ENCODE data around the gene SUMO2. TPM values are rescaled to one million over a fixed set of nuclear protein-coding genes. Genes with fewer than 3 reads are reported as not detected.

SUMO2 gene
- total and polyA plus RNA-seq, 2 of the 13 experiments (the other 11 are each of a cell fraction or from before 2014, with no cell fraction given) = 337 to 553 TPM

GRCh38 chr17:75182569-75183436 is at the start of gene SUMO2 (continued):
- TF ChIP-seq ZNF841 (CRISPR knock-in tag; IDR thresholded peaks at IDR 0.05; ENCODE audit: borderline replicate concordance) (no peak), TEAD3 (CRISPR knock-in tag; optimal IDR thresholded peaks at IDR 0.05; ENCODE audit: borderline replicate concordance) (no peak), SALL1 (CRISPR knock-in tag; IDR thresholded peaks at IDR 0.05) (peak; percentile 77; the same call in 1 of the 2 replicates), ZNF589 (CRISPR knock-in tag; conservative IDR thresholded peaks at IDR 0.05) (0 out of 2 replicates have a peak, but pooled peaks have one; percentile 74), SAP130 (CRISPR knock-in tag; IDR thresholded peaks at IDR 0.05; ENCODE audit: low read depth) (peak; percentile 74), KDM4B (CRISPR knock-in tag; IDR thresholded peaks at IDR 0.05) (0 out of 2 replicates have a peak, but pooled peaks have one; percentile 36), ZC3H13 (CRISPR knock-in tag; IDR thresholded peaks at IDR 0.05) (peak; percentile 43; the same call in 1 of the 2 replicates), ZNF816 (CRISPR knock-in tag; IDR thresholded peaks at IDR 0.05; ENCODE audit: borderline replicate concordance) (no peak), EEA1 (CRISPR knock-in tag; IDR thresholded peaks at IDR 0.05; ENCODE audit: borderline replicate concordance) (no peak), HES4 (CRISPR knock-in tag; IDR thresholded peaks at IDR 0.05; ENCODE audit: borderline replicate concordance) (peak; percentile 83), ZNF878 (CRISPR knock-in tag; IDR thresholded peaks at IDR 0.05) (no peak), POLR2AphosphoS5 (IDR thresholded peaks at IDR 0.05; ENCODE audit: low read depth, low read length) (peak; percentile 80), CHD2 (IDR thresholded peaks at IDR 0.05; ENCODE audit: low read depth, low read length) (peak; percentile 43; the same call in 1 of the 2 replicates), ZNF746 (CRISPR knock-in tag; IDR thresholded peaks at IDR 0.05) (no peak), ZNF501 (CRISPR knock-in tag; IDR thresholded peaks at IDR 0.05) (no peak), ISL2 (CRISPR knock-in tag; IDR thresholded peaks at IDR 0.05) (peak; percentile 69), ZBTB20 (CRISPR knock-in tag; IDR thresholded peaks at IDR 0.05; ENCODE audit: borderline replicate concordance, low read depth) (no peak), DRAP1 (CRISPR knock-in tag; IDR thresholded peaks at IDR 0.05) (peak; percentile 64), XRCC5 (optimal IDR thresholded peaks at IDR 0.05; ENCODE audit: low read length) (peak; percentile 18), ZNF761 (CRISPR knock-in tag; conservative IDR thresholded peaks at IDR 0.05) (no peak), ZNF710 (CRISPR knock-in tag; IDR thresholded peaks at IDR 0.05; ENCODE audit: borderline replicate concordance) (peak; percentile 37; the same call in 1 of the 2 replicates), ZNF333 (CRISPR knock-in tag; IDR thresholded peaks at IDR 0.05; ENCODE audit: borderline replicate concordance) (peak; percentile 61; the same call in 1 of the 2 replicates), HDAC2 (CRISPR knock-in tag; IDR thresholded peaks at IDR 0.05) (peak; percentile 8; the same call in 1 of the 2 replicates), ZMYM2 (CRISPR knock-in tag; IDR thresholded peaks at IDR 0.05) (0 out of 2 replicates have a peak, but pooled peaks have one; percentile 33), TFDP1 (CRISPR knock-in tag; IDR thresholded peaks at IDR 0.05; ENCODE audit: borderline replicate concordance) (peak; percentile 71), JDP2 (CRISPR knock-in tag; IDR thresholded peaks at IDR 0.05; ENCODE audit: borderline replicate concordance) (no peak), CENPT (CRISPR knock-in tag; IDR thresholded peaks at IDR 0.05; ENCODE audit: low read depth) (peak; percentile 66)

Measured in HepG2 (cell line).